GM19193 (cell line): ENCODE results near the gene MAK.

ENCODE experiments used
- POLR2A ChIP-seq: IDR thresholded peaks from 4 replicates; pipeline ENCODE4 v1.6.1; 2011; ENCODE audit not compliant: insufficient read depth, insufficient read length; ENCODE audit errors: extremely low read depth

MAK gene

DNA sequence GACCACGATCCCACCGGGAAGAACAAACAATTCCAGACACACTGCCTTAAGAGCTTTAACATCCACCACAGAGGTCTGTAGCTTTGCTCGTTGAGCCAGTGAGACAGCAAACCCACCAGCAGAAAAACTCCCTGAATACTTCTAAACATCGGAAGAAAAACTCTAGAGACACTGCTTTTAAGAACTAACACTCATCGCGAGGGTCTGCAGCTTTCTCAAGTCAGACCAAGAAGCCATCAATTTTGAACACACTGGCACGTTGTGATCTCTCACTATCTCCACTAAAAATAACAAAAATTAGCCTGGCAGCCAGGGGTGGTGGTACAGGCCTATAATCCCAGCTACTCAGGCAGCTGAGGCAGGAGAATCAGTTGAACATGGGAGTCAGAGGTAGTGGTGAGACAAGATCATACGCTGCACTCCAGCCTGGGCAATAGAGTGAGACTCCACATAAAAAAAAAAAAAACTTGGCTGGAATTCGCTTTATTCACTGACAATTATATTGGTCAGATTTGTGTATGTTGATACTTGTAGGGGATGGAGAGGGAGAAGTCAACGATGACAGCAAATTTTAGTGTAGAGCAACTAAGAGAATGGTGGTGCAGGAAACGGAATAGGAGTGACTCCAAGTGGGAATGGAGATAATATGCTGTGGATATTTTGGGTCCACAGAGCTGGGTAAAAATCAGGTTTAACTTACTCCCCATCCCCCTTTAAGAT lies 116.3 kb downstream of the MAK start:
- TF ChIP-seq POLR2A: no peak

DNA sequence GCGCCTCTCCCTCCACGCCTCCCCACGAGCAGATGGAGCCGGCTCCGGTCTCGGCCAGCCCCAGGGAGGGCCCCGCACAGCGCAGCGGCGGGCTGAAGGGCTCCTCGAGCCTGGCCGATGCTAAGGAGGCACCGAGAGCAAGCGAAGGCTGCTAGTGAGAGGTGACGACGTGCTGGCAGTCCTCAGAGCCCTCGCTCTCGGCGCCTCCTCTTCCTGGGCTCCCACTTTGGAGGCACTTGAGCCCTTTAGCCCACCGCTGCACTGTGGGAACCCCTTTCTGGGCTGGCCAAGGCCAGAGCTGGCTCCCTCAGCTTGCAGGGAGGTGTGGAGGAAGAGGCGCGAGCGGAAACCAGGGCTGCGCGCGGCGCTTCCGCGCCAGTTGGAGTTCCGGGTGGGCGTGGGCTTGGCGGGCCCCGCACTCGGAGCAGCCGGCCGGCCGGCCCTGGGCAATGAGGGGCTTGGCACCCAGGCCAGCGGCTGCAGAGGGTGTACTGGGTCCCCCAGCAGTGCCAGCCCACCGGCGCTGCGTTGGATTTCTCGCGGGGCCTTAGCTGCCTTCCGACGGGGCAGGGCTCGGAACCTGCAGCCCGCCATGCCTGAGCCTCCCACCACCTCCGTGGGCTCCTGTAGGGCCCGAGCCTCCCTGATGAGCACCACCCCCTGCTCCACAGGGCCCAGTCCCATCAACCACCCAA lies 117.9 kb downstream of the MAK start:
- peak; percentile 33 for TF ChIP-seq POLR2A

DNA sequence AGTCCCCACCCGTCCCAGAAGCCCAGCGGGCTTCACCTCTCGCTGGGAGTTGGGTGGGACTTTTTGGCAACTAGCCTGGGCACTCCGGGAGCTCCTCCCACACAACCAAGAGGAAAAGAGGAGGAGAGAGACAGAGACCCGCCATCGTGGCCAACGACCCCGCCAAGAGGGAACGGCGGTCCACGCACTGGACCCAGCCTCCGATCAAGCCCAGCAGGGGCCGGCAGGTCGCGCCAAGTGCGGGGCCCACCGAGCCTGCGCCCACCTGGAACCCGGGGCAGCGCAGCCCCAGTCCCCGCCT lies 118.4 kb downstream of the MAK start:
- TF ChIP-seq POLR2A: no peak

DNA sequence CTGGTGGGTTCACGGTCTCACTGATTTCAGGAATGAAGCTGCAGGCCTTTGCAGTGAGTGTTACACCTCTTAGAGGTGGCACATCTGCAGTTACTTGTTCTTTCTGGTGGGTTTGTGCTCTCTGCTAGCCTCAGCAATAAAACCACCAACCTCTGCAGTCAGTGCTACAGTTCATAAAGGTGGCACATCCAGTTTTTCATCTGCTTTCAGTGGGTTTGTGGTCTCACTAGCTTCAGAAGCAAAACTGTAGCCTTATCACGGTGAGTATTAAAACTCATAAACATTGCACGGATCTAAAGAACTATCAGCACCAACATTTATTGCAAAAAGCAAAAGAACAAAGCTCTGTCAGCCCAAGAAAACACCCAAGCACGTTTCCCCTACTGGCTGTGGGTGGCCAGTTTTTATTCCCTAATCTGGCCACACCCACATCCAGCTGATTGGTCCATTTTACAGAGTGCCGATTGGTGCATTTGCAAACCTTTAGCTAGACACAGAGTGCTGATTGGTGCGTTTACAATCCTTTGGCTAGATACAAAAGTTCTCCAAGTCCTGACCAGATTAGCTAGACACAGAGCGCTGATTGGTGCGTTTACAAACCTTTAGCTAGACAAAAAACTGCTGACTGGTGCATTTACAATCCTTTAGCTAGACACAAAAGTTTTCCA lies 118.9 kb downstream of the MAK start:
- TF ChIP-seq POLR2A: no peak

DNA sequence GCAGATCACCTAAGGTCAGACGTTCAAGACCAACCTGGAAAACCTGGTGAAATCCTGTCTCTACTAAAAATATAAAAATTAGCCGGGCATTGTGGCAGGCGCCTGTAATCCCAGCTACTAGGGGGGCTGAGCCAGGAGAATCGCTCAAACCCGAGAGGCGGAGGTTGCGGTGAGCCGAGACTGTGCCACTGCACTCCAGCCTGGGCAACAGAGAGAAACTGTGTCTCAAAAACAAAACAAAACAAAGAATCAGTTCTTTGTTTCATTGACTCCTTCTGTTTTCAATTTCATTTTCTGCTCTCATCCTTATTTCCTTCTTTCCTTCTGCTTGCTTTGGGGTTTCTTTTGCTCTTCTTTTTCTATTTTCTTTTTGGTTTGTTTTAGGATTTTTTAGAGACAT lies 124.4 kb downstream of the MAK start:
- TF ChIP-seq POLR2A: no peak
